GM21381 (cell line): Measurements from ENCODE around the gene RAB31.

ENCODE experiments used
- ATAC-seq: cut with Tn5 transposase; IDR thresholded peaks from one replicate; pipeline ENCODE4 v1.9.1; 2021; ENCODE audit warnings: mild to moderate bottlenecking, moderate library complexity; ENCODE audit not compliant: unreplicated experiment

Gene RAB31

DNA sequence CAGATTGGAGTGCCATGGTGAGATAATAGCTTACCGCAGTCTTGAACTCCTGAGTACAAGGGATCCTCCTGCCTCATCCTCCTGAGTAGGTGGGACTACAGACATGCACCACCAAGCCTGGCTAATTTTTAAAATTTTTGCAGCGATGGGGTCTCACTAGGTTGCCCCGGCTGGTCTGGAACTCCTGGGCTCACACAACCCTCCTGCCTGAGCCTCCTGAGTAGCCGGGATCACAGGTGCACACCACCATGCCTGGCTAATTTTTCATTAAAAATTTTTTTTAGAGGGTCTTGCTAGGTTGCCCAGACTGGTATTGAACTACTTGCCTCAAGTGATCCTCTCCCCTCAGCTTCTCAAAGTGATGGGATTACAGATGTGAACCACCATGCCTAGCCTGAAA, 27.8 kb downstream of the RAB31 start:
- ATAC-seq: no peak

DNA sequence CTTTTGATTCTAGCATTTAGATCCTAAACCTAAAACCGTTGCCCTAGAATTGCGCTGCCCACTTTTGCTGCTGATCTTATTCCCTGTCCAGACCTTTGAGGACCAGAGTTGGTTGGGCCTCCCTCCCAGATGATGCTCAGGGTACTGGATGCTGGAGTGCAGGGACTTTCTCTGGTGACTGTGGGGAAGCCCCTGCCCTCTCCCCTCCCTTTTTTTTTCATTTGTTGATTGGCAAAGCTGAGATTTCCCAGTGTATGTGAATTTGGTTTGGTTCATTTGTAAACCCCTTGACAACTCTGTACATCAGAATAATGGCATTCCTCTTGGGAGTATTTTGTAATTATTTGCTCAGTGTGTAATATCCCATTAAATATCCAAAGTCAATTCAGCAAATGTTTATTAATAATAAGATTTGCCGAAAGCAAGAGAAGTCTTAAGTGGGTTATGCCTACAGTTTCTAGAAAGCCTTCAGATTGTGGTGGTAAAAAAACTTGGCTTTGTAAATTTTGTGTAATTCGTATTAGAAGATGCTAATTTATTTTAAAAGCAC, 28.3 kb downstream of the RAB31 start:
- no peak for ATAC-seq

- no peak for ATAC-seq
These were observed 28.9 kb downstream of the RAB31 start for GRCh38 chr18:9737006-9737405.

DNA sequence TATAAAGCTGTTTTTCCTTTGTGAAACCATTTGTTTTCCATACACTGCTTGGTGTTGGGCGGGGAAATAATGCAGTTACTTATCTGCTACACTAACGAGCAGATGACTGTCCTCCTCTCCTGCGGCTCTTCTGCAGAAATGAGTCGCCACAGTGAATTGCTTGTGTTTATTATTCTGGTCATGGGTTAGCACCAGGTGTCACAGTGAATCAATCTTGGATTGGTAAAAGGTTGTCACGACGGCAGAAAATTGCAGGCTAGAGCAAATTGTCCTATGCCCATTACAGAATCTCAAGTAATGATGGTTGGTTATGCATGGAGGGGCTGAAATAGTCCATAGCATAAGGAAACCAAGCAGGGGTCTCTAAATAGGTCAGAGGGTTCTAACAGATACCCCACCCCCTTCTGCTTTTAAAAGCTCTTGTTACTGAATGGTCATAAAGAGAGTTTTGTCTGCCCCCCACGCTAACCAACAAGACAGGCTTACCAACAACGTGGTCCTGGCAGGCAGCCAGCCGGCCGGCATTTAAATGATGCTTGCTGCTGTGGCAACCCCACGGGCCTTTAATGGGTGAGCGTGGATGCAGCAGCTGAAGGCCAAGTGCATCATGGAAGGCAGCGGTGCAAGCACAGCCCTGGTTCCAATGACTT, 29.5 kb downstream of the RAB31 start:
- ATAC-seq: no peak

DNA sequence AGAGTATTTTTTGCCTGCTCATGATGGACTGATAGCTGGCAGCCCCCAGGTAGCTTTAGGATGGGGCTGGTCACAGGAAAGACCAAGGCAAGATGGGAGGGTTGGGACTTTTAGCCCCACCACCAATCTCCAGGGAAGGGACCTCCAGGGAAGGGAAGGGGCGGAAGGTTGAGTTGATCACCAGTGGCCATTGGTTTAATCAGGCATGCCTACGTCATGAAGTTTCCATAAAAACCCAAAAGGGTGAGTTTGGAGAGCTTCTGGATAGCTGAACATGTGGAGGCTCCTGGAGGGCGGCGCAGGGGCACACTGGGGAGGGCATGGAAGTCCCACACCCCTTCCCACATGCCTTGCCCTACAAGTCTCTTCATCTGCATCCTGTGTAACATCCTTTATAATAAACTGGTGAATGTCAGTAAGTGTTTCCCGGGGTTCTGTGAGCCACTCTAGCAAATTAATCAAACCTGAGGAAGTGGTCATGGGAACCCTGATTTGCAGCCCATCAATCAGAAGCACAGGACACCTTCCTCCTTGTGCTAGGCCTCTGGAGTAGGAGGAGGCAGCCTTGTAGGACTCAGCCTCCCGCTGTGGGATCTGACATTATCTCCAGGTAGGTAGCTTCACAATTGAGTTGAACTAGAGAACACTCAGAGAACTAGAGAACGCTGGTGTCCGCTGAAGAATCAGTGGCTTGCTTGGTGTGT, 30.3 kb downstream of the RAB31 start:
- no peak for ATAC-seq

GRCh38 chr18:9739516-9739915, 31.4 kb downstream of the RAB31 start:
- ATAC-seq: no peak

DNA sequence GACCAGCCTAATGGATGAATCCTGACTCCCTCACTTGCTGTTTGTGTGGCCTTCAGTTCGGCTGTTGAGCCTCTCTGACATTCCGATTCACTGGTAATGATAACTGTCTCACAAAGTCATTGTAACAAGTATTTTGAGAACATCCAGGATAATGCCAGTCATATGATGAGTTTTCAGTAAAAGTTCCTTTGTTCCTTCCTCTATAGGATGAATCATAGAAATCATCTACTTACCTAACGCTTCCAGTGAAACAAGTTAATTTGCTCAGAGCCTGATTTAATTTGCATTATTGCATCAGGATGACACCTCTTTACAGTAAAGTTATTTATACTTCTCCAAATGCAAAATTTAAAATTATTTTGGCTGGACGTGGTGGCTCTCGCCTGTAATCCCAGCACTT, 32.0 kb downstream of the RAB31 start:
- ATAC-seq: no peak

DNA sequence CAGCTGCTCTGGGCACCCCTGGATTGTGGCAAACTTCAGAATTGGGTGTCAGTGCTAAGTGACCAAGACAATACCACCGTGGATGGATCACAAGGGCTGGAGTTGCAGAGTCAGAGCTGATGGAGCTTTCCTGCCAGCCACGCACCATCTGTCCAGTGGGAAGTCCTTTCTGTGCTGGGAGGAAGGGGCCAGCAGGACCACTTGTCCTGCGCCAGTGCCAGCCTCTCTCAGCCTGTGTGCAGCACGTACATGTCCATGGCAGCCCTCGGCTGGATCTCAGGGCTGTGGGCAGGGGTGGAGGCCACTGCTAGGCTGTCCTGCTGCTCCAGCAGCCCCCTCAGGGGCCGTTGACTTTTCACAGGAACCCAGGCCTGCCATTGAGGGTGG, 33.3 kb downstream of the RAB31 start:
- no peak for ATAC-seq

DNA sequence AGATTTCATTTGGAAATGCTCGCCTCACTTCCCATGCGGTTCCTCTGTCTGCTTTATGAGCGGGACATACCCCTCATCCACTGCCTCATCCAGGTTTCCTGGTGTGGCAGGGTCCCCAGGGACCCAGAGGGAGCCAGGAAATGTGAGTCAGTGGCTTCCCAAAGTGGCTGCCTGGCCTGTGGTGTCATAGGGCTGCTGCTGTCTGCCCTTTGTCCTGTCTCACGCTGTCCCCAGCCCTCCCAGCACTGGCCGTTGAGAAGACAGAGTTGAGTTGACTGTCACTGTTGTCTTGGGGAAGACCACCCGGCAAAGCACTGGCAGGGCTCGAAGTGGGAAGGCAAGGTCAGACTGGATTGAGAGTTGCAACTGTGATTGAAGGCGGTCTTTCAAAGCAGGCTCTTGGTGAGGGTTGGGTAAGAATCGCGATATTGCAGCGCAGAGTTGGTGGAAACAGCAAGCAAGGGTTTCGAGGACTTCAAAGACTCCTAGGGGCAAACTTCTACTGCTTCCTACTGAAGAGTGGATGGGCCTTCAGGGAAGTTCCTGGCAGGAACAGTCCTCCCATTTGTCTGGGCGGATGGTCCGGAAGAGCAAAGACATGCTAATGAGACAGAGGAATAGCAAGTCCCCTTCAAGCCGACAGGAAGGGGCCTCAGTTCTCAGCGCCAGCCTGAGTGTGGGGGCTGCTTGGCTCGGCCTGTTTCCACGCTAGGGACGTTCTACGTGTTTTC, 33.9 kb downstream of the RAB31 start:
- no peak for ATAC-seq

- ATAC-seq: no peak
These were observed 34.5 kb downstream of the RAB31 start for GRCh38 chr18:9742524-9743131.

GRCh38 chr18:9743200-9744016, 35.3 kb downstream of the RAB31 start:
- no peak for ATAC-seq

DNA sequence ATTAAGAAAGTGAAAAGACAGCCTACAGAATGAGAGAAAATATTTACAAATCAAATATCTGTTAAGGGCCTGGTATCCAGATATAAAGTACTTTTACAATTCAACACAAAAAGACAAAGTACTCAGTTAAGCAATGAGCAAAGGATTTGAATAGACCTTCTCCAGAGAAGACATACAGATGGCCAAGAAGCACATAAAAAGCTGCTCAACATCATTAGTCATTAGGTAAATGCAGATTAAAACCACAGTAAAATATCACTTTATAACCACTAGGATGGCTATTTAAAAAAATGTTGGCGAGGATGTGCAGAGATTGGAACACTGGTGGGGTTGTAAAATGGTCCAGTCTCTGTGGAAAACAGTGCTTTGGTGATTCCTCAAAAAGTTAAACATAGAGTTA, 38.9 kb downstream of the RAB31 start:
- no peak for ATAC-seq

DNA sequence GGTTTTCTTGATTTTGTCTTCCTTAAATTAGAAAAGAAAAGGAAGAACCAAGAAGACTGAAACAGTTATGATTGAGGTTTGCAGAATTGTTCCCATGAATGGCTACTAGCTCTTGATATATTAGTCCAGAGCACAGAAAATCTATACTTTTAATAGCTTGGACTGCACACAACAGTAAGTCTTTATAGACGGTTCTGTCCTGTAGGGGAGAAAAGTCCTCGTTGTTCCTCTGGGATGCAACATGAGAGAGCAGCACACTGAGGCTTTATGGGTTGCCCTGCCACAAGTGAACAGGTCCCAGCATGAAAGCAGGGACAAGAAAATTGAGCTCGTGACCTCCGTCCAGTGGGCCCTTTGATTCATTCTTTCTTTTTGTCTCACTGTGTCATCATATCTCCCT, 41.5 kb downstream of the RAB31 start:
- no peak for ATAC-seq

- ATAC-seq: no peak
These were observed 42.0 kb downstream of the RAB31 start for GRCh38 chr18:9750112-9750511.

- no peak for ATAC-seq
These were observed 42.7 kb downstream of the RAB31 start for GRCh38 chr18:9750606-9751304.

DNA sequence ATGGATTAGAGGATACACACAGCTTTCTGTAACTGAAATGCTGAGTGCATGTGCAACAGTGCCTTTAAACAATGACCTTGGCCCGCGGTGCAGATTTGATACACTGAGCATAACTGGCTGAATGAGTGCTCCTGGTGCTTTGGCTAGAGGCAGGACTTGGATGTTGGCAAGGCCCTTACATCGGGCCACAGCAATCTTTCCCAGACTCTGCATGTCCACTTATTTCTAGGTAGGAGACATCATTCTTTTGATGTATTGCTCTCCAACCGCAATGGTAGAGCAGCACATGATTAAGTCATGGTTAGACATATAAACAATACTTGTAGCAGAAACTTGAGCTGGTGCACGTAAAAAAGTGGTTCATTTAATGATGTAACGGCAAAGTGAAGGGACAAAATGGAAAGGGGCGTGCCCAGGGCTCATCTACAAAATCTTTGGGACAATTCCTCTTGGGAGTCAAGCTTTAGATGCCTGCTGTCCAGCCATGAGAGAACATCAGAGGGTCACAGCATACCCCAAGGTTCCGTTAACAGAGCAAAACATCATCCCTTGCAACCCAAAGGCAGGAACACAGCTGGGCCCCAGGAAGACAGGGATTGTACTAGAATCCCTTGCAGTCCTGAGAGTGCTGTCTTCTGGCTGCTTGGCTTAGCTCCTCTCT, 43.4 kb downstream of the RAB31 start:
- ATAC-seq: no peak

GRCh38 chr18:9753846-9754245, 45.7 kb downstream of the RAB31 start:
- no peak for ATAC-seq

- no peak for ATAC-seq
These were observed 47.0 kb downstream of the RAB31 start for GRCh38 chr18:9755110-9755509.

- no peak for ATAC-seq
These were observed 47.5 kb downstream of the RAB31 start for GRCh38 chr18:9755615-9756014.
